NT2/D1 (cell line): ENCODE results near the gene PSME1.
A peak's percentile ranks its signal among the peaks of the same experiment; 100 is the strongest.

Experiments used
- DNase-seq: peaks from one replicate; pipeline ENCODE4 v3.0.0-alpha.2; 2011; ENCODE audit warnings: low read depth, low spot score
- H3K27me3 ChIP-seq: 2 replicates; pipeline ENCODE4 v1.6.0; 2011; ENCODE audit warnings: mild to moderate bottlenecking; ENCODE audit not compliant: insufficient read length, insufficient read depth
- H3K36me3 ChIP-seq: 2 replicates; pipeline ENCODE4 v1.6.1; 2011; ENCODE audit warnings: mild to moderate bottlenecking, low read length, mixed read lengths; ENCODE audit not compliant: insufficient read depth, insufficient read length
- H3K4me1 ChIP-seq: 2 replicates; pipeline ENCODE4 v1.5.1; 2011; ENCODE audit not compliant: insufficient read depth, insufficient read length
- H3K4me3 ChIP-seq: 2 replicates; pipeline ENCODE4 v1.5.1; 2011; ENCODE audit warnings: low read depth; ENCODE audit not compliant: insufficient read length
- H3K9ac ChIP-seq: 2 replicates; pipeline ENCODE4 v1.6.0; 2011; ENCODE audit warnings: low read depth; ENCODE audit not compliant: insufficient read length
- H3K9me3 ChIP-seq: 2 replicates; pipeline ENCODE4 v1.5.1; 2011; ENCODE audit warnings: mild to moderate bottlenecking, low read length; ENCODE audit not compliant: insufficient read depth
- SUZ12 ChIP-seq: IDR thresholded peaks from 2 replicates; pipeline ENCODE4 v1.6.1; 2011; ENCODE audit not compliant: insufficient read length, insufficient read depth; ENCODE audit errors: extremely low read depth
- YY1 ChIP-seq: IDR thresholded peaks from 2 replicates; pipeline ENCODE4 v1.6.1; 2011; ENCODE audit not compliant: insufficient read length, insufficient read depth
- ZNF274 ChIP-seq: IDR thresholded peaks from 2 replicates; pipeline ENCODE4 v1.6.1; 2011; ENCODE audit warnings: mild to moderate bottlenecking, low read depth, low read length

PSME1 gene

GRCh38 chr14:24160499-24160849, 24.5 kb downstream of the PSME1 start:
- Histone ChIP-seq H3K9me3 (no peaks in the 10 kb centered on the region), H3K4me1 (no peaks in the 10 kb centered on the region), H3K36me3 (peaks cover 82% of the 10 kb centered on the region), H3K9ac (no peak overlapping the region), H3K27me3 (no peaks in the 10 kb centered on the region), H3K4me3 (no peak overlapping the region)
- no peak for DNase-seq
- TF ChIP-seq ZNF274 (no peak), YY1 (no peak), SUZ12 (no peak)

DNA sequence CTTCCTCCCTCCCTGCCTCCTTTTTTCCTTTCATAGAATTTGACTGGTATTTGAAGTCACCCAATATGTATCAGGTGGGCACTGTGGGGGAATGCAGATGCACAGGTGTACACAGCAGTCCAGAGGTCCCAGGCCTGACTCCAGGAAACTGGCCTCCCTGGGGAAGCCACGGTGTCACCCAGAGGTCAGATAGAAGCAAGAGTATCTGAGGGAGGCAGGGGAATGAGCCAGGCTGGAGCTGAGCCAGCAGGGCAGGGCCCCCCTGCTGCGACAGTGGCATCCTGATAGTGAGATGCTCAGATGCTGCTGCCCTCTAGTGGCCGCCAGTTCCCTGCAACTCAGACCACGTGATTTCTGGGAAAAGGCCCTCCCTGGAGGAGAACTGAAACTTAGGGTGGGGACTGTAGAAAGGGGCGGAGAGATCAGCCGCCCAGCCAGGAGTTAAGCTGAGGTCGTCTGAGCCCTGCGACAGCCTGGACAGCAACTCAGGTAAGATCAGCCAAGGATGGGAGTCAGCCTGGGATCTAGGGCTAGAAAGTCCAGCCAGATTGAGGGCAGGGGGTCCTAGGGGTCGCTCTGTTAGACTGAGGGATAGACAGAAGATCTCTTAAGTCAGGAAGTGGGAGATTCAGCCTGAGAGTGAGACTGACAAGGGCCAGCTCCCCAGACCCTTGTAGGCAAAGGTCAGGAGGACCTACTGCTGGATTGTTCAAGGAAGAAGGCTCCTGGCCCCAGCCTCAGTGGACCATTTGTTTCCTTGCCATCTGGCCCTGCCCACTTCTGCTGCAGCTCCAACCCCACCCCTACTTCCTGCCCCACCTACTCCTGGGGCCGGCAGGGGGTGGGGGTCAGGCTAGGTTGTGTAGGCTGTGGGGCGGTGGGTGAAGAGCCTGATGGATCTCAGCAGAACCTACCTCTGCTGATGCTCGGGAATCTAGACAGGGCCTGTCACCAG, 25.1 kb downstream of the PSME1 start, which contains the start of gene IRF9:
Gene IRF9 (plus strand): TSS at position 416 of the 955 bp plus-strand sequence. CDS start 880 bp downstream, outside the sequence.
- Histone ChIP-seq H3K9me3 (no peaks in the 10 kb centered on the region), H3K27me3 (no peaks in the 10 kb centered on the region), H3K4me1 (no peaks in the 10 kb centered on the region), H3K36me3 (peaks cover 82% of the 10 kb centered on the region), H3K9ac (peak within 1 kb of the TSS; percentile 46), H3K4me3 (no peak within 1 kb of the TSS)
- peak; percentile 94 for DNase-seq
- TF ChIP-seq YY1 (no peak), SUZ12 (no peak), ZNF274 (no peak)

- Histone ChIP-seq H3K27me3 (no peaks in the 10 kb centered on the region), H3K4me1 (no peaks in the 10 kb centered on the region), H3K4me3 (no peak overlapping the region), H3K36me3 (peaks cover 83% of the 10 kb centered on the region), H3K9ac (no peak overlapping the region), H3K9me3 (no peaks in the 10 kb centered on the region)
- TF ChIP-seq YY1 (no peak), SUZ12 (no peak), ZNF274 (no peak)
- DNase-seq, result no peak
Observed at GRCh38 chr14:24162093-24162492, 26.1 kb downstream of the PSME1 start.

DNA sequence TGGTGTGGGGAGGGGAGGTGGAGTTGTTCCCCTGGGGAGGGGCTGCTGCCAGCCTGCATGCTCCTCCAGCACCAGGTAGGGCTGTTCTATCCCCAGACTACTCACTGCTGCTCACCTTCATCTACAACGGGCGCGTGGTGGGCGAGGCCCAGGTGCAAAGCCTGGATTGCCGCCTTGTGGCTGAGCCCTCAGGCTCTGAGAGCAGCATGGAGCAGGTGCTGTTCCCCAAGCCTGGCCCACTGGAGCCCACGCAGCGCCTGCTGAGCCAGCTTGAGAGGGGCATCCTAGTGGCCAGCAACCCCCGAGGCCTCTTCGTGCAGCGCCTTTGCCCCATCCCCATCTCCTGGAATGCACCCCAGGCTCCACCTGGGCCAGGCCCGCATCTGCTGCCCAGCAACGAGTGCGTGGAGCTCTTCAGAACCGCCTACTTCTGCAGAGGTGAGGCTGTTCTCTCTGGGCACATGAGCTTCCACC, 28.6 kb downstream of the PSME1 start:
- no peaks in the 10 kb centered on the region for H3K27me3 ChIP-seq
- no peak overlapping the region for H3K4me3 ChIP-seq
- H3K36me3 ChIP-seq, result peaks cover 75% of the 10 kb centered on the region
- TF ChIP-seq ZNF274 (no peak), SUZ12 (no peak), YY1 (no peak)
- no peaks in the 10 kb centered on the region for H3K9me3 ChIP-seq
- no peaks in the 10 kb centered on the region for H3K4me1 ChIP-seq
- DNase-seq, result no peak
- H3K9ac ChIP-seq, result no peak overlapping the region

DNA sequence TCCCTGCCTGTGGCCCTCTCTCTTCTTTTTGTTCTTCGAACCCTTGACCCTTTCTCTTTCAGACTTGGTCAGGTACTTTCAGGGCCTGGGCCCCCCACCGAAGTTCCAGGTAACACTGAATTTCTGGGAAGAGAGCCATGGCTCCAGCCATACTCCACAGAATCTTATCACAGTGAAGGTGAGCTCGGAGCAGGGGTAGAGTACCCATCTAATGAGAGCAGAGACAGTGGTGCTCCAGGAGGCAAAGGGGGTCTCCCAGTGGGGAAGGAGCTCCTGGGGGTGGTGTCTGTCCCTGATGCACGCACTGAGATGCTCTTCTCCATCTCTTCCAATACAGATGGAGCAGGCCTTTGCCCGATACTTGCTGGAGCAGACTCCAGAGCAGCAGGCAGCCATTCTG, 29.8 kb downstream of the PSME1 start:
- H3K4me3 ChIP-seq, result no peak overlapping the region
- no peak for DNase-seq
- no peaks in the 10 kb centered on the region for H3K27me3 ChIP-seq
- no peaks in the 10 kb centered on the region for H3K9me3 ChIP-seq
- peaks cover 63% of the 10 kb centered on the region for H3K36me3 ChIP-seq
- no peaks in the 10 kb centered on the region for H3K4me1 ChIP-seq
- TF ChIP-seq SUZ12 (no peak), ZNF274 (no peak), YY1 (no peak)
- H3K9ac ChIP-seq, result no peak overlapping the region

- no peak for TF ChIP-seq YY1
- no peak for TF ChIP-seq ZNF274
- no peak for TF ChIP-seq SUZ12
- H3K4me3 ChIP-seq, result no peak overlapping the region
- DNase-seq, result no peak
- no peaks in the 10 kb centered on the region for H3K4me1 ChIP-seq
- H3K9me3 ChIP-seq, result no peaks in the 10 kb centered on the region
- no peaks in the 10 kb centered on the region for H3K27me3 ChIP-seq
- peaks cover 52% of the 10 kb centered on the region for H3K36me3 ChIP-seq
- no peak overlapping the region for H3K9ac ChIP-seq
Observed at GRCh38 chr14:24167469-24168114, 31.6 kb downstream of the PSME1 start.
